IMR-90 (cell line): ENCODE data around the gene ZSWIM3. TPM values are rescaled to one million over a fixed set of nuclear protein-coding genes. Genes with fewer than 3 reads are reported as not detected.

Source experiments
- ATAC-seq: fragments of 200-7000 bp; cut with Tn5 transposase; 2 replicates; pipeline ENCODE4 v1.9.1; 2020; ENCODE audit warnings: low read depth, mild to moderate bottlenecking, moderate library complexity
- BruUV-seq: library from RNA; stranded (reverse); fragments of 400-500 nt; replicated peaks from 2 replicates; lab custom pipeline; 2021; lab: Mats Ljungman, UMichigan
- CTCF ChIA-PET: fragments of 300-600 bp; formaldehyde crosslinking; extraction: SDS; loops from one replicate; lab custom pipeline; 2021; ENCODE audit warnings: antibody characterized with exemption; lab: Yijun Ruan, JAX
- POLR2A ChIA-PET: fragments of 300-600 bp; sonication (Branson Sonifier 250); formaldehyde crosslinking; loops from one replicate; lab custom pipeline; 2022; ENCODE audit warnings: antibody characterized with exemption; ENCODE audit not compliant: unreplicated experiment; lab: Charles Lee
- DNase-seq: peaks from one replicate; pipeline ENCODE4 v3.0.0; 2013
- H2AFZ ChIP-seq: replicated peaks from 2 replicates; pipeline ENCODE3; 2013; ENCODE audit warnings: low read length, mild to moderate bottlenecking; ENCODE audit not compliant: poor library complexity
- H2AK5ac ChIP-seq: 2 replicates; pipeline ENCODE4 v1.6.1; 2013; ENCODE audit warnings: low read depth, low read length, inconsistent platforms
- H2AK9ac ChIP-seq: replicated peaks from 2 replicates; pipeline ENCODE3; 2013; ENCODE audit warnings: mild to moderate bottlenecking, low read depth, low read length, moderate library complexity; ENCODE audit not compliant: poor library complexity
- H2BK120ac ChIP-seq: 2 replicates; pipeline ENCODE4 v1.6.1; 2013; ENCODE audit warnings: low read depth, low read length, inconsistent platforms
- H2BK15ac ChIP-seq: 3 replicates; pipeline ENCODE4 v1.6.1; 2013; ENCODE audit warnings: low read depth, low read length, inconsistent platforms
- H2BK20ac ChIP-seq: 2 replicates; pipeline ENCODE4 v1.6.1; 2013; ENCODE audit warnings: low read depth, mild to moderate bottlenecking, inconsistent platforms, low read length, moderate library complexity
- H2BK5ac ChIP-seq: 2 replicates; pipeline ENCODE4 v1.6.1; 2013; ENCODE audit warnings: mild to moderate bottlenecking, low read depth, low read length, inconsistent platforms; ENCODE audit not compliant: poor library complexity, severe bottlenecking
- H3K14ac ChIP-seq: replicated peaks from 2 replicates; pipeline ENCODE4 v1.6.1; 2013; ENCODE audit warnings: low read depth, low read length, inconsistent platforms
- H3K18ac ChIP-seq: 2 replicates; pipeline ENCODE4 v1.6.1; 2013; ENCODE audit warnings: low read depth, low read length, control low read depth
- H3K23ac ChIP-seq: 2 replicates; pipeline ENCODE4 v1.6.1; 2013; ENCODE audit warnings: low read depth, low read length, inconsistent platforms
- H3K27ac ChIP-seq: 2 replicates; pipeline ENCODE4 v1.5.1; 2013; ENCODE audit warnings: mild to moderate bottlenecking, control low read depth, low read length; ENCODE audit not compliant: insufficient read depth
- H3K27me3 ChIP-seq: 2 replicates; pipeline ENCODE4 v1.6.1; 2013; ENCODE audit warnings: low read length; ENCODE audit not compliant: control insufficient read depth, insufficient read depth
- H3K36me3 ChIP-seq: 2 replicates; pipeline ENCODE4 v1.6.1; 2013; ENCODE audit warnings: low read length, mixed read lengths; ENCODE audit not compliant: control insufficient read depth, insufficient read depth
- H3K4ac ChIP-seq: 2 replicates; pipeline ENCODE4 v1.6.1; 2013; ENCODE audit warnings: low read depth, low read length, inconsistent platforms
- H3K4me1 ChIP-seq: 2 replicates; pipeline ENCODE4 v1.6.1; 2013; ENCODE audit warnings: low read length, mixed read lengths; ENCODE audit not compliant: control insufficient read depth, insufficient read depth
- H3K4me2 ChIP-seq: 2 replicates; pipeline ENCODE4 v1.6.1; 2013; ENCODE audit warnings: low read depth, mild to moderate bottlenecking, control low read depth, low read length, moderate library complexity
- H3K4me3 ChIP-seq: 2 replicates; pipeline ENCODE4 v1.5.1; 2013; ENCODE audit warnings: low read depth, mild to moderate bottlenecking, control low read depth, low read length, moderate library complexity; ENCODE audit not compliant: insufficient read depth
- H3K56ac ChIP-seq: 2 replicates; pipeline ENCODE4 v1.6.1; 2013; ENCODE audit warnings: low read length, inconsistent platforms; ENCODE audit not compliant: insufficient read depth; ENCODE audit errors: extremely low read depth
- H3K79me1 ChIP-seq, 2 experiments: 2 replicates each; pipeline ENCODE4 v1.6.1; 2013; ENCODE audit warnings: low read length in 2 of 2, inconsistent platforms in 1 of 2, low read depth in 1 of 2
- H3K9ac ChIP-seq: 2 replicates; pipeline ENCODE4 v1.6.1; 2013; ENCODE audit warnings: low read depth, low read length, control low read depth
- H3K9me1 ChIP-seq: 2 replicates; pipeline ENCODE4 v1.6.1; 2013; ENCODE audit warnings: low read length, inconsistent platforms; ENCODE audit not compliant: insufficient read depth
- H3K9me3 ChIP-seq: 2 replicates; pipeline ENCODE4 v1.6.1; 2013; ENCODE audit warnings: low read length; ENCODE audit not compliant: control insufficient read depth, insufficient read depth
- H4K20me1 ChIP-seq: 2 replicates; pipeline ENCODE4 v1.6.1; 2013; ENCODE audit warnings: low read length, inconsistent platforms; ENCODE audit not compliant: insufficient read depth
- H4K5ac ChIP-seq: 2 replicates; pipeline ENCODE4 v1.6.1; 2013; ENCODE audit warnings: mild to moderate bottlenecking, low read depth, low read length, control low read depth
- H4K8ac ChIP-seq, 2 experiments: 2 replicates each; pipeline ENCODE4 v1.6.1; 2013; ENCODE audit warnings: low read depth in 2 of 2, low read length in 2 of 2, control low read depth in 1 of 2, inconsistent platforms in 1 of 2
- H4K91ac ChIP-seq: 2 replicates; pipeline ENCODE4 v1.6.1; 2013; ENCODE audit warnings: low read depth, low read length, inconsistent platforms; ENCODE audit not compliant: insufficient read depth
- BHLHE40 ChIP-seq: fragments of 150-350 bp; IDR thresholded peaks from 2 replicates; pipeline ENCODE4 v1.6.1; 2016; ENCODE audit warnings: mild to moderate bottlenecking, low read depth, low read length
- CEBPB ChIP-seq: IDR thresholded peaks from 2 replicates; pipeline ENCODE4 v1.6.1; 2012; ENCODE audit warnings: low read depth, low read length, improper control_type of control experiment
- CHD1 ChIP-seq: IDR thresholded peaks from 2 replicates; pipeline ENCODE4 v1.6.1; 2012; ENCODE audit warnings: low read depth, low read length, improper control_type of control experiment
- CTCF ChIP-seq: conservative IDR thresholded peaks from 2 replicates; pipeline ENCODE4 v1.5.1; 2012; ENCODE audit warnings: mild to moderate bottlenecking, low read depth, low read length, improper control_type of control experiment
- MAFK ChIP-seq: IDR thresholded peaks from 2 replicates; pipeline ENCODE4 v1.6.1; 2012; ENCODE audit warnings: low read depth, low read length, improper control_type of control experiment
- MXI1 ChIP-seq: IDR thresholded peaks from 2 replicates; pipeline ENCODE4 v1.6.1; 2012; ENCODE audit warnings: low read depth, mild to moderate bottlenecking, low read length, moderate library complexity, borderline replicate concordance
- NFE2L2 ChIP-seq: fragments of 150-350 bp; IDR thresholded peaks from 2 replicates; pipeline ENCODE4 v1.6.1; 2016; ENCODE audit warnings: low read depth, mild to moderate bottlenecking, low read length
- RCOR1 ChIP-seq: IDR thresholded peaks from 2 replicates; pipeline ENCODE4 v1.6.1; 2012; ENCODE audit warnings: mild to moderate bottlenecking, low read length, improper control_type of control experiment; ENCODE audit not compliant: insufficient replicate concordance
- SMC3 ChIP-seq: fragments of 150-350 bp; IDR thresholded peaks from 2 replicates; pipeline ENCODE4 v1.6.1; 2016; ENCODE audit warnings: low read depth, mild to moderate bottlenecking, antibody characterized with exemption, low read length, moderate library complexity
- WGBS, 2 experiments: methylation state at CpG; one replicate each; pipeline versions ENCODE4 v1.1.5 to v1.1.7; 2013; ENCODE audit warnings: missing lambda C conversion rate in 2 of 2; ENCODE audit not compliant: insufficient read length in 1 of 2; ENCODE audit errors: extremely low coverage in 2 of 2; 5-methylcytosine and 5-hydroxymethylcytosine counted together
- dilution Hi-C: fragments of 300-500 bp; cut with HindIII; formaldehyde crosslinking; loops from one replicate; pipeline ENCODE4 v1.14.3; 2018; ENCODE audit warnings: low sequenced_read_pairs; ENCODE audit not compliant: unreplicated experiment
- in situ Hi-C: fragments of 300-500 bp; cut with MboI; formaldehyde crosslinking; loops from 3 replicates; pipeline ENCODE4 v1.14.3; 2019; ENCODE audit warnings: low sequenced_read_pairs, inconsistent platforms, mixed read lengths
- intact Hi-C: fragments of 100-400 bp; cut with micrococcal nuclease; formaldehyde crosslinking; loops from 2 replicates; pipeline ENCODE4 v1.10.0; 2022
- polyA plus RNA-seq, 3 experiments: library from polyadenylated mRNA; depleted of rRNA; stranded (reverse); fragments of >200 nt; gene quantifications; 2 replicates each; pipeline ENCODE4 v1.2.3, GENCODE V29; 2012; ENCODE audit warnings: low replicate concordance in 1 of 3
- total RNA-seq: library from RNA; depleted of rRNA; stranded (reverse); fragments of >200 nt; gene quantifications from 2 replicates; pipeline ENCODE4 v1.2.3, GENCODE V29; 2012

The ZSWIM3 gene
- total and polyA plus RNA-seq, 2 of the 4 experiments (the other 2 are of a cell fraction), result 3.3 to 8.6 TPM

- TF ChIP-seq BHLHE40, result no peak
- no peak for TF ChIP-seq CHD1
These were observed 6.4 kb downstream of the ZSWIM3 start (continued) for GRCh38 chr20:45863543-45864470.

DNA sequence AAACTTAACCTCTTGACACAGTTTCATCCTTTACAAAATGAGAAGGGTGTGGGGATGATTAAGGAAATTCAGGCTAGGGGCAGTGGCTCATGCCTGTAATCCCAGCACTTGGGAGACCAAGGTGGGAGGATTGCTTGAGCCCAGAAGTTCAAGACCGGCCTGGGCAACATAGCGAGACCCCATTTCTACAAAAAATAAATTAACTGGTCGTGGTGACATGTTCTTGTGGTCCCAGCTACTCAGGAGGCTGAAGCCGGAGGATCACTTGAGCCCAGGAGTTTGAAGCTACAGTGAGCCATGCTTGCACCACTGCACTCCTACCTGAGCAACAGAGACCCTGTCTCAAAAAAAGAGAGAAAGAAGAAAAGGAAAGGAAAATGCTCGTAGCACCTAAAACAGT is 9.0 kb downstream of the ZSWIM3 start:
- 0 out of 2 replicates have a peak overlapping the region, but pooled peaks have one; percentile 23 for H3K27ac ChIP-seq
- DNase-seq, result no peak
- H3K9me3 ChIP-seq, result no peaks in the 10 kb centered on the region
- H2BK120ac ChIP-seq, result peak overlapping the region; percentile 27; the same call in 1 of the 2 replicates
- H3K14ac ChIP-seq, result no peak overlapping the region
- 100% methylated on average over 1 of the region's 5 CpGs; no CpG with 5 or more reads in 1 of the 2 experiments for WGBS, 2 experiments
- H2BK5ac ChIP-seq, result no peak overlapping the region
- no peaks in the 10 kb centered on the region for H3K27me3 ChIP-seq
- 0 out of 2 replicates have a peak overlapping the region, but pooled peaks have one; percentile 9 for H4K91ac ChIP-seq
- H3K4me2 ChIP-seq, result no peak overlapping the region
- peak overlapping the region; percentile 60; the same call in 1 of the 2 replicates for H2BK20ac ChIP-seq
- H3K23ac ChIP-seq, result no peak overlapping the region
- peaks cover 7 to 12% of the 10 kb centered on the region in 2 experiments for H3K79me1 ChIP-seq
- ChIA-PET CTCF (no interaction called here), POLR2A (no interaction called here)
- dilution Hi-C loops (no loop called here), intact Hi-C loops (no loop called here), in situ Hi-C loops (no loop called here)
- no peak overlapping the region for H3K18ac ChIP-seq
- no peak overlapping the region for H2AK9ac ChIP-seq
- H2AFZ ChIP-seq, result no peak overlapping the region
- no peak for ATAC-seq
- H4K8ac ChIP-seq, result peak overlapping the region in 1 of 2 experiments; percentile 21; a peak in 1 of 4 replicates
- 0 out of 2 replicates have a peak, but pooled peaks cover 3% of the 10 kb centered on the region for H3K4me1 ChIP-seq
- no peaks in the 10 kb centered on the region; the same call in 1 of the 2 replicates for H3K9me1 ChIP-seq
- TF ChIP-seq NFE2L2, result no peak
- no peak for TF ChIP-seq CEBPB
- TF ChIP-seq SMC3, result no peak
- TF ChIP-seq MAFK, result no peak
- TF ChIP-seq CTCF, result no peak
- no peak for TF ChIP-seq RCOR1
- TF ChIP-seq MXI1, result no peak
- H2AK5ac ChIP-seq, result 0 out of 2 replicates have a peak overlapping the region, but pooled peaks have one; percentile 27
- peak overlapping the region; percentile 70; the same call in 2 of the 3 replicates for H2BK15ac ChIP-seq
- H3K36me3 ChIP-seq, result no peaks in the 10 kb centered on the region
- no peak overlapping the region for H3K56ac ChIP-seq
- no TSS peak for BruUV-seq
- H4K5ac ChIP-seq, result no peak overlapping the region
- H3K4me3 ChIP-seq, result no peak overlapping the region
- no peak overlapping the region for H3K9ac ChIP-seq
- peak overlapping the region; percentile 15; the same call in 1 of the 2 replicates for H3K4ac ChIP-seq
- H4K20me1 ChIP-seq, result no peaks in the 10 kb centered on the region; the same call in 1 of the 2 replicates
